ENCODE data around the gene IFRD2.

DNA sequence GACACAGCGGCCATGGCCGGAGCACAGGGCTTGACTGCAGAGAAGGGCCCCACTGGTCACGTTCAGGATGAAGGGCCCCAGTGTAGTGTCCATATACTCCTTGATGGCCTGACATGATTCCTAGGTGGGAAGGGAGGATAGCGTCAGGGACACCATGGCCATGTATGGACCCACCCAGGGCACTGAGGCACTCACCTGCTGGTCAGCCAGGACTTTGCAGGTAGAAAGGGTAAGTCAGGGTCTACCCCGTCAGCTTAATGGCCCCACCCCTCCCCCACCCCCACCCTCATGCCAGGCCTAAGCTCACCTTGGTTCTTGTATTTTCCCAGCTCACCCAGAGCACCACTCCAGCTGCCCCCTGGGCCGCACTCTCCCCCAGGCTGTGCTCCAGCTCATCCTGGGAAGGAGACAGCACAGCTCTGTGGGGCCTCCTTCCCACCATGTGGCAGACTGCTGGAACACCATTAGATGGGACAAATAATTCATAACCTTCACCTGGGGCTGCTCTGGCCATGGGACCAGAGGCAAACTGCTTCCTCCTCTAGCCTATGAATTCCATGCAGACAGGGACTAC lies 8.5 kb upstream of the IFRD2 start:
- TF ChIP-seq, protein P1, sequence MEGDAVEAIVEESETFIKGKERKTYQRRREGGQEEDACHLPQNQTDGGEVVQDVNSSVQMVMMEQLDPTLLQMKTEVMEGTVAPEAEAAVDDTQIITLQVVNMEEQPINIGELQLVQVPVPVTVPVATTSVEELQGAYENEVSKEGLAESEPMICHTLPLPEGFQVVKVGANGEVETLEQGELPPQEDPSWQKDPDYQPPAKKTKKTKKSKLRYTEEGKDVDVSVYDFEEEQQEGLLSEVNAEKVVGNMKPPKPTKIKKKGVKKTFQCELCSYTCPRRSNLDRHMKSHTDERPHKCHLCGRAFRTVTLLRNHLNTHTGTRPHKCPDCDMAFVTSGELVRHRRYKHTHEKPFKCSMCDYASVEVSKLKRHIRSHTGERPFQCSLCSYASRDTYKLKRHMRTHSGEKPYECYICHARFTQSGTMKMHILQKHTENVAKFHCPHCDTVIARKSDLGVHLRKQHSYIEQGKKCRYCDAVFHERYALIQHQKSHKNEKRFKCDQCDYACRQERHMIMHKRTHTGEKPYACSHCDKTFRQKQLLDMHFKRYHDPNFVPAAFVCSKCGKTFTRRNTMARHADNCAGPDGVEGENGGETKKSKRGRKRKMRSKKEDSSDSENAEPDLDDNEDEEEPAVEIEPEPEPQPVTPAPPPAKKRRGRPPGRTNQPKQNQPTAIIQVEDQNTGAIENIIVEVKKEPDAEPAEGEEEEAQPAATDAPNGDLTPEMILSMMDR (IDR thresholded peaks at IDR 0.05): no peak
- no peak for TF ChIP-seq POLR2AphosphoS5 (IDR thresholded peaks at IDR 0.05)

Data from gastroesophageal sphincter (tissue), 3 donors.